Osteocyte (in vitro differentiated cells): ENCODE measurements around the gene TNNC1. TPM values are rescaled to one million over a fixed set of nuclear protein-coding genes. Genes with fewer than 3 reads are reported as not detected.

Experiments
- DNase-seq: peaks from one replicate; pipeline ENCODE4 v3.0.0; 2021; ENCODE audit warnings: mixed read lengths; ENCODE audit not compliant: unreplicated experiment; ENCODE audit errors: extremely low spot score
- H3K27ac Mint-ChIP-seq: one replicate; pipeline ENCODE4 v1.8.0; 2021; ENCODE audit warnings: mild to moderate bottlenecking, mixed read lengths; ENCODE audit not compliant: unreplicated experiment
- H3K27me3 Mint-ChIP-seq: one replicate; pipeline ENCODE4 v1.8.0; 2021; ENCODE audit warnings: mixed read lengths; ENCODE audit not compliant: unreplicated experiment
- H3K36me3 Mint-ChIP-seq: one replicate; pipeline ENCODE4 v1.8.0; 2021; ENCODE audit warnings: mixed read lengths; ENCODE audit not compliant: unreplicated experiment
- H3K4me1 Mint-ChIP-seq: one replicate; pipeline ENCODE4 v1.8.0; 2021; ENCODE audit warnings: mixed read lengths; ENCODE audit not compliant: unreplicated experiment
- H3K4me3 Mint-ChIP-seq: one replicate; pipeline ENCODE4 v1.8.0; 2021; ENCODE audit warnings: mild to moderate bottlenecking, moderate library complexity, mixed read lengths; ENCODE audit not compliant: unreplicated experiment
- H3K9me3 Mint-ChIP-seq: one replicate; pipeline ENCODE4 v1.8.0; 2021; ENCODE audit warnings: mixed read lengths; ENCODE audit not compliant: unreplicated experiment
- CTCF ChIP-seq: fragments of 200-600 bp; sonication (generic); IDR thresholded peaks from 2 replicates; pipeline ENCODE4 v1.5.0; 2021; ENCODE audit warnings: antibody characterized with exemption, mild to moderate bottlenecking, moderate library complexity
- total RNA-seq: library from RNA; stranded (reverse); gene quantifications from 2 replicates; pipeline ENCODE4 v1.2.1, GENCODE V29; 2021

Gene TNNC1
- total RNA-seq, 1 donor from 2014 or later: not detected

- H3K27me3 Mint-ChIP-seq: no peaks in the 10 kb centered on the region
- H3K36me3 Mint-ChIP-seq: no peaks in the 10 kb centered on the region
- peaks cover 1% of the 10 kb centered on the region for H3K4me1 Mint-ChIP-seq
- H3K27ac Mint-ChIP-seq: no peak overlapping the region
- no peaks in the 10 kb centered on the region for H3K9me3 Mint-ChIP-seq
- DNase-seq: no peak
- no peak overlapping the region for H3K4me3 Mint-ChIP-seq
- no peak for TF ChIP-seq CTCF
Measured at GRCh38 chr3:52443268-52443610, 10.6 kb downstream of the TNNC1 start.

GRCh38 chr3:52442409-52443267, 11.2 kb downstream of the TNNC1 start:
- H3K4me1 Mint-ChIP-seq: peaks cover 1% of the 10 kb centered on the region
- DNase-seq: no peak
- no peak overlapping the region for H3K4me3 Mint-ChIP-seq
- no peaks in the 10 kb centered on the region for H3K27me3 Mint-ChIP-seq
- no peaks in the 10 kb centered on the region for H3K36me3 Mint-ChIP-seq
- TF ChIP-seq CTCF: no peak
- H3K27ac Mint-ChIP-seq: no peak overlapping the region
- H3K9me3 Mint-ChIP-seq: no peaks in the 10 kb centered on the region

- Mint-ChIP-seq H3K27ac (no peak overlapping the region), H3K4me3 (no peak overlapping the region), H3K27me3 (no peaks in the 10 kb centered on the region), H3K36me3 (no peaks in the 10 kb centered on the region), H3K4me1 (peaks cover 4% of the 10 kb centered on the region), H3K9me3 (no peaks in the 10 kb centered on the region)
- TF ChIP-seq CTCF: no peak
- no peak for DNase-seq
Measured at GRCh38 chr3:52441772-52442332, 12.0 kb downstream of the TNNC1 start.

- H3K4me3 Mint-ChIP-seq: no peak overlapping the region
- no peaks in the 10 kb centered on the region for H3K27me3 Mint-ChIP-seq
- no peak overlapping the region for H3K27ac Mint-ChIP-seq
- H3K4me1 Mint-ChIP-seq: peaks cover 4% of the 10 kb centered on the region
- DNase-seq: no peak
- TF ChIP-seq CTCF: no peak
- no peaks in the 10 kb centered on the region for H3K9me3 Mint-ChIP-seq
- no peaks in the 10 kb centered on the region for H3K36me3 Mint-ChIP-seq
Measured at GRCh38 chr3:52441091-52441771, 12.6 kb downstream of the TNNC1 start.

- H3K4me3 Mint-ChIP-seq: no peak overlapping the region
- peaks cover 4% of the 10 kb centered on the region for H3K4me1 Mint-ChIP-seq
- H3K36me3 Mint-ChIP-seq: no peaks in the 10 kb centered on the region
- no peak for DNase-seq
- H3K27me3 Mint-ChIP-seq: no peaks in the 10 kb centered on the region
- no peak overlapping the region for H3K27ac Mint-ChIP-seq
- H3K9me3 Mint-ChIP-seq: no peaks in the 10 kb centered on the region
- no peak for TF ChIP-seq CTCF
Measured at GRCh38 chr3:52440671-52441070, 13.2 kb downstream of the TNNC1 start.
